HepG2 (cell line): ENCODE results near the gene CCDC30.

Experiments
- CBX1 ChIP-seq: IDR thresholded peaks from one replicate; pipeline ENCODE4 v1.6.1; 2016; ENCODE audit warnings: antibody characterized with exemption, low read depth
- NCOA2 ChIP-seq: sonication (generic); formaldehyde crosslinking; IDR thresholded peaks from 2 replicates; pipeline ENCODE4 v1.8.0; 2022; ENCODE audit warnings: inconsistent platforms
- NCOR1 ChIP-seq: fragments of 200-600 bp; sonication (generic); IDR thresholded peaks from 2 replicates; pipeline ENCODE4 v1.7.0; 2017; ENCODE audit warnings: antibody characterized with exemption, low read length, borderline replicate concordance
- NFYB ChIP-seq: sonication (generic); formaldehyde crosslinking; IDR thresholded peaks from 2 replicates; pipeline ENCODE4 v1.4.0; 2020; ENCODE audit warnings: missing genetic modification reagents
- SAFB2 ChIP-seq: sonication (generic); formaldehyde crosslinking; IDR thresholded peaks from 2 replicates; pipeline ENCODE4 v1.5.1; 2020; ENCODE audit warnings: missing genetic modification reagents, low read depth, mild to moderate bottlenecking, borderline replicate concordance
- ZNF431 ChIP-seq: sonication (generic); formaldehyde crosslinking; IDR thresholded peaks from 2 replicates; pipeline ENCODE4 v1.9.0; 2022; ENCODE audit warnings: missing genetic modification reagents, low read depth, mild to moderate bottlenecking, borderline replicate concordance
- ZNF549 ChIP-seq: sonication (generic); formaldehyde crosslinking; IDR thresholded peaks from 2 replicates; pipeline ENCODE4 v1.5.0; 2020; ENCODE audit warnings: missing genetic modification reagents
- TF ChIP-seq, protein P1 (sequence below), 2 experiments: sonication (generic) in 1 of 2; formaldehyde crosslinking in 1 of 2; IDR thresholded peaks; 2 replicates each; pipeline versions ENCODE4 v1.5.1 to v1.6.1; 2011 to 2020; ENCODE audit warnings: borderline replicate concordance in 1 of 2, low read depth in 1 of 2, low read length in 1 of 2, mild to moderate bottlenecking in 1 of 2, missing genetic modification reagents in 1 of 2, moderate library complexity in 1 of 2

DNA sequence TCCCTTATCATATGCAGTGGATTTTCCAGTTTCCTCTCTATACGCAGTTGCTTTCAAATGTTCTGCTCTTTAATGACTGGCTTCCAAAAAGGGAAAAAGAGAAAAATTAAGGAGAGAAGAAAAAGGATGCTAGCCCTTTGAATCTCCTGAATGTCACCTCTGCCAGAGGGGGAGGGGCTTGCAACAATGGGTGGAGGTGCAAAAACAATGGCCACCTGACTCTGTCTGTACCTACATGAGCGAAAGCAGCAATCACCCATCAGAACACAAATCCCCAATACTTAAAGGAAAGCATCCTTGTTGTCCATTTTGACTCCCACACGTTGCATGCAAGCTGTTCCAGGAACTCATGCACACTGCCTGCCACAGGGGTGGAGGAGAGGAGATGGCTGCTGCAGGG lies 61.2 kb downstream of the CCDC30 start:
- no peak for TF ChIP-seq NFYB (CRISPR knock-in tag)
- TF ChIP-seq ZNF431 (CRISPR knock-in tag) = no peak
- TF ChIP-seq ZNF549 (CRISPR knock-in tag) = no peak
- no peak for TF ChIP-seq NCOA2 (CRISPR knock-in tag)
- no peak for TF ChIP-seq CBX1
- TF ChIP-seq NCOR1 = no peak
- TF ChIP-seq, protein P1, sequence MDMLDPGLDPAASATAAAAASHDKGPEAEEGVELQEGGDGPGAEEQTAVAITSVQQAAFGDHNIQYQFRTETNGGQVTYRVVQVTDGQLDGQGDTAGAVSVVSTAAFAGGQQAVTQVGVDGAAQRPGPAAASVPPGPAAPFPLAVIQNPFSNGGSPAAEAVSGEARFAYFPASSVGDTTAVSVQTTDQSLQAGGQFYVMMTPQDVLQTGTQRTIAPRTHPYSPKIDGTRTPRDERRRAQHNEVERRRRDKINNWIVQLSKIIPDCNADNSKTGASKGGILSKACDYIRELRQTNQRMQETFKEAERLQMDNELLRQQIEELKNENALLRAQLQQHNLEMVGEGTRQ (IDR thresholded peaks at IDR 0.05; ENCODE audit: low read depth, low read length) = no peak
- TF ChIP-seq, protein P1 (CRISPR knock-in tag; IDR thresholded peaks at IDR 0.05; ENCODE audit: borderline replicate concordance) = no peak
- no peak for TF ChIP-seq SAFB2 (CRISPR knock-in tag)
